OCI-M2 (cell line): ENCODE measurements around the gene KHSRP.
"Not testable (repeated sequence)": the region's sequence is repeated elsewhere in the genome, so short reads cannot be mapped to it uniquely, and the experiment has no call there.

Experiments used
- DNase-seq: peaks from one replicate; lab custom pipeline; 2025; ENCODE audit not compliant: unreplicated experiment; lab: John Stamatoyannopoulos, UW

KHSRP gene

GRCh38 chr19:6418562-6418932 is 6.1 kb downstream of the KHSRP start:
- no peak for DNase-seq

GRCh38 chr19:6417713-6418561 is 6.7 kb downstream of the KHSRP start:
- no peak for DNase-seq

- DNase-seq = no peak
These were observed 7.8 kb downstream of the KHSRP start for GRCh38 chr19:6416658-6417405.

GRCh38 chr19:6415591-6416190 is 8.9 kb downstream of the KHSRP start:
- DNase-seq = no peak

- DNase-seq = no peak
These were observed 9.6 kb downstream of the KHSRP start for GRCh38 chr19:6414793-6415590.

GRCh38 chr19:6413721-6414643 is 10.6 kb downstream of the KHSRP start:
- DNase-seq = no peak

- no peak for DNase-seq
These were observed 11.3 kb downstream of the KHSRP start for GRCh38 chr19:6413291-6413690.

GRCh38 chr19:6412447-6413091 is 12.0 kb downstream of the KHSRP start:
- no peak for DNase-seq

- no peak for DNase-seq
These were observed 12.6 kb downstream of the KHSRP start for GRCh38 chr19:6412061-6412446.

- no peak for DNase-seq
These were observed 15.3 kb downstream of the KHSRP start for GRCh38 chr19:6409346-6409745.

- DNase-seq = no peak
These were observed 18.2 kb downstream of the KHSRP start for GRCh38 chr19:6406401-6406800.

- DNase-seq = no peak
These were observed 21.6 kb downstream of the KHSRP start for GRCh38 chr19:6402837-6403608.

- no peak for DNase-seq
These were observed 22.6 kb downstream of the KHSRP start for GRCh38 chr19:6402058-6402457.

- not testable (repeated sequence) for DNase-seq
These were observed 24.3 kb downstream of the KHSRP start for GRCh38 chr19:6400062-6400944.

- no peak for DNase-seq
These were observed 28.3 kb downstream of the KHSRP start for GRCh38 chr19:6396305-6396704.

GRCh38 chr19:6394831-6395230 is 29.8 kb downstream of the KHSRP start:
- DNase-seq = no peak

- DNase-seq = no peak
These were observed 30.6 kb downstream of the KHSRP start for GRCh38 chr19:6393983-6394412.
